Activated effector memory CD4-positive, alpha-beta T cell treated with anti-CD3 and anti-CD28 coated beads, Interleukin-2, amount 50 U/mL, for 16 hours (primary cell): ENCODE measurements around the gene ZCCHC7.
"Not testable (repeated sequence)": the region's sequence is repeated elsewhere in the genome, so short reads cannot be mapped to it uniquely, and the experiment has no call there.

ENCODE experiments used
- DNase-seq: peaks from one replicate; pipeline ENCODE4 v3.0.0-alpha.2; 2020

The ZCCHC7 gene

DNA sequence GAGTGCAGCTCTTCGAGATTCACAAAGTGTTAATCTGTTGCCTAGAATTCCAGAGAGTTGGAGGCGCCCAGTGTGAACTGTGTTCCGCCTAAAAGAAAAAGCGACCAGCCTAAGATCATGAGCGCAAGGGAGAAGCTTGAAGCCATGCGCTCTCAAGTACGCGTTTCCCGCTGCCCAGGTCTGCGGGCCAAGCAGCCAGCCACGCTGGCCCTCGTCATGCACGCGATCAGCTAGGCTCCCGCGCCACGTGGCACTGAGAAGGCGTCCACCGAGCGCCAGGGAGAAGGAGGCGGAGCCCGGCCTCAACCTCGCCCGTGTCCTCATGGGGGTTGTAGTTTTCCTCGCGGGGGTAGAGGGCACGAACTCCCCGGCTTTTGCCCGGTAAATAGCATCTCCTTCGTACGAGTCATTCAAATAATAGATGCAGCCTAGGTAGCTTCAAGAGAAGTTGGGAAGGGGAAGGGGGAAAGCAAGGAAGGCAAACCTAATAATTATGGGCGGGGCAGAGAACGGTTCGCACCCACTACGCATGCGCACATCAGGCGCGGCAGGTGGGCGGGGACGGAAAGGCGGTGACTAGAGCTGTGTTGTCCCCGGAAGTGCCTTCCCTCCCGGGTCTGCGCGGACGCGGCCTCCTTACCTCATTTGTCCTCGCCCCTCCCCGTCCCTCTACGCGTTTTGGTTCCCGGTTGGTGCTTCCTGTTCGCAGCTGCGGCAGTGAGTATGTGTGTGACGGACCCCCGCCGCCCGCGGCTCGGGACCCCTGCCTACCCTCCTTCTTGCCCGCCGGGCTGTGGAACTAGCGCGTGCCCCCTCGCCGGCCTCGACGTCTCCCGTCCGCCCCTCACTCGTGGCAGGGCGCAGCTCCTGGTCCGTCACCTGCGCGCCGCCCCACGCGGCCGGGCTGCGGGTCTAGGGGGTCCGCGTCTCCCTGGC lies at the start of gene ZCCHC7:
Gene ZCCHC7, plus strand, starts transcription at position 668 of the 936 bp plus-strand sequence.
- peak; percentile 99 for DNase-seq

DNA sequence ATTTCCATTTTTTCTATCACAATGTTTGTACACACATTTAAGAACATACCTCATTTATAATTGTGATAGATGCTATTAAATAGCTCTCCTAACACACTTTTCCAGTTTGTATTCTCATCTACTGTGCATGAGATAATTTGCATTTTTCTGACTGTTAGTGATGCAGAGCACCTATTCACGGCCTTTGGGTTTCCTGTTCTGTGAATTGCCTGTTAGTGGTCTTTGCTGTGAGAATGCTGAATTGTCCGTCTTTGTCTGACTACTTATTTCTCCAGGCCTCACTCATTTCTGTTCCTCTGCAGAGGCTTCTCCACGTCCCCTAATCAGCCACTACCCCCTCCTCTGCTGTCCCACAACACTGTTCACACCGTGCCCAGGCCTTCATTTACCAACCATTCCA lies 45.6 kb upstream of the ZCCHC7 start:
- not testable (repeated sequence) for DNase-seq

DNA sequence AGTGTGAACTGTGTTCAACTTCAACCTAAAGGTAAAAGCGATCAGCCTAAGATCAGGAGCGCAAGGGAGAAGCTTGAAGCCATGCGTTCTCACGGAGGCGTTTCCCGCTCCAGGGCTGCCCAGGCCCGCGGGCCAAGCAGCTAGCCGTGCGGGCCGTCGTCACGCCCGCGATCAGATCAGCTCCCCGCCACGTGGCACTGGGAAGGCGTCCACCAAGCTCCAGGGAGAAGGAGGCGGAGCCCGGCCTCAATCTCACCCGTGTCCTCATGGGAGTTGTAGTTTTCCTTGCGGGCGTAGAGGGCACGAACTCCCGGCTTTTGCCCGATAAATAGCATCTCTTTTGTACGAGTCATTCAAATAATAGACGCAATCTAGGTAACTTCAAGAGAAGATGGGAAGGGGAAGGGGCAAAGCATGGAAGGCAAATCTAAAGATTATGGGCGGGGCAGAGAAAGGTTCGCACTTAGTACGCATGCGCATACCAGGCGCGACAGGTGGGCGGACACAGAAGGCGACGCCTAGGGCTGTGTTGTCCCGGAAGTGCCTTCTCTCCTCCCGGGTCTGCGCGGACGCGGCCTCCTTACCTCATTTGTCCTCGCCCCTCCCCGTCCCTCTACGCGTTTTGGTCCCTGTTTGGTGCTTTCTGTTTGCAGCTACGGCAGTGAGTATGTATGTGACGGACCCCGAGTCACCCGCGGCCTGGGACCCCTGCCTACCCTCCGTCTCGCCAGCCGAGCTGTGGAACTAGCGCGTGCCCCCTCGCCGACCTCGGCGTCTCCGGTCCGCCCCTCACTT lies 40.8 kb upstream of the ZCCHC7 start:
- peak; percentile 97 for DNase-seq

DNA sequence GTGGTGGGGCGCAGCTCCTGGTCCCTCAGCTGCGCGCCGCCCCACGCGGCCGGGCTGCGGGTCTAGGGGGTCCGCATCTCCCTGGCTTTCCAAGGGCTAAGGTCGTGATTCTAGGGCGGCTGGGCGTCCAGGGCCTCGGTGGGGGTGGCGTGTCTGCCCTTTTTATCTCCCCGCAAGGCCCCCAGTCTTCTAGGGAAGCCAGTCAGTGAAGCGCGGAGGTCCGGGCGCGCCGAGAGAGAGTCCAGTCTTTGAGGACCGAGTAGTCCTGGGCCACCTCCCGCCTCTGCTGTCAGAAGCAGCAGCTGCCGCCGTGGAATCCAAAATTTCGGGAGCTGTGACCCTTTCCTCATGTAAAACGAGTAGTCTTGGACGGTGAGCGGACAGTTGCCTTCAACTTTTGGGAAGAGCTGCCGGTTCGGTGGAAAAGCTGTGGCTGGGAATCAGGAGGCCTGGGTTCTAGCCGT lies 40.2 kb upstream of the ZCCHC7 start:
- DNase-seq, result not testable (repeated sequence)

DNA sequence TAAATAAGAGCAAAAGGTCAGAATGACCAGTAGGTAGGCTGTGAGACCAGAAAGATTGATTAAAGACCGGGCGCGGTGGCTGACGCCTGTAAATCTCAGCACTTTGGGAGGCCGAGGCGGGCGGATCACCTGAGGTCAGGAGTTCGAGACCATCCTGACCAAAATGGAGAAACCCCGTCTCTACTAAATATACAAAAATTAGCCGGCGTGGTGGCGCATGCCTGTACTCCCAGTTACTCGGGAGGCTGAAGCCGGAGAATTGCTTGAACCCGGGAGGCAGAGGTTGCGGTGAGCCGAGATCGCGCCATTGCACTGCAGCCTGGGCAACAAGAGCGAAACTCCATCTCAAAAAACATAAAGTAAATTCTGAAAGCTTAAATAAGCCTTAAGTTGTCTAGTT lies 38.9 kb upstream of the ZCCHC7 start:
- DNase-seq, result not testable (repeated sequence)

DNA sequence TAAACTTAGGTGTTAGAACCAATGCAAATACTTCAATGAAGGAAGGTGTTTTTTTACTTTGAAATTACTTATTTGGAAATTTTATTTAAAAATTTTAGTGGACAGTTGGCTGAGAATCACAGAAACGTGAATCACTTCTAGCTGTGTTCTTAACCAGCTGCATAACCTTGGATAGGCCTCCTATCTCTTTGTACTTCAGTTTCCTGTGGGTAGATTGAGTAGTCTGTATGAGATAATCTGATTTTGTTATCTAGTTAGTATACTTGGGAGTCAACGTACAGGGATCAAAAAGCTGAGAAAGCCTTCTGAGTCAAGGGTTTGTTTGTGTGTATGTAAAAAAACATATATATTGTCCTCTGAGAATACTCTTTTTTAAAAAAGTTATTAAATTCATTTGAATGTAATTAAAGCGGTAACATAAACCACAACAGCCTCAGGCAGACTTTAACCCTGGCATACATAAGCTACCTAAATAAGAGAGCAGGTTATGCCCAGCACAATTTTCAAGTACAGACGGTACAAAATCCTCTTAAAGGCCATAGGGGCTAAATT lies 38.1 kb upstream of the ZCCHC7 start:
- no peak for DNase-seq

DNA sequence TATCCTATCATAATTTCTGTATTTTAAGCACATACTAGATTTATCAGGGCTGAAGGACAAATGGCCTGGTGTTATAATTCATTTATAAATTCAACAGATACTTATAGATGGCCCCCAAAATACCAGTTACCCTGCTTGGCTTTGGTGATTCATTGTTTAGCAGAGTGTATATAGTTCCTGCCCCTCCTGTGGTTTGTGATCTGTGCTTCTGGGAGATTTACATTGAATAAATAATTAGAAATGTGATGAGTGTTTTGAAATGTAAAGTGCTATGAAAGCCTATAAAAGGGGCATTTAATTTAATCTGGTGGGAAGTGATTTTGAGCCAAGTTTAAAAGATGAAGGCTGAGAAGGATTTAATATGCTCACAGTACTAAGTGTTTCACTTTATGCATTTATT lies 36.7 kb upstream of the ZCCHC7 start:
- DNase-seq, result no peak

DNA sequence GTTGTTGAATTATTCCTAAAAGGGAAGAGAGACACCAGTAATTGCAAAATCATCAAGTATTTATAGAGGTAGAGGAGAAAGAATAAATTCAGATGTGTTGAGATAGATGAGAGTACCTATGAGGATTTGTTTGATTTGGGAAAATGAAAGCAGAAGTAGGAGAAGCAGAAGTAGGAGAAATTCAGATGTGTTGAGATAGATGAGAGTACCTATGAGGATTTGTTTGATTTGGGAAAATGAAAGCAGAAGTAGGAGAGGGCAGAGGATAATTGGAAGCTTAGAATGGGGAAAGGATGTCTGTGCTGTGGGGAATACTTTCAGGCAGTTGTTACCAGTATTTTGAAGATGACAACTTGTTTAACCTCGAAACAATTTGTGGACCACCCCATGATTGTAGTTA lies 35.1 kb upstream of the ZCCHC7 start:
- DNase-seq, result no peak

DNA sequence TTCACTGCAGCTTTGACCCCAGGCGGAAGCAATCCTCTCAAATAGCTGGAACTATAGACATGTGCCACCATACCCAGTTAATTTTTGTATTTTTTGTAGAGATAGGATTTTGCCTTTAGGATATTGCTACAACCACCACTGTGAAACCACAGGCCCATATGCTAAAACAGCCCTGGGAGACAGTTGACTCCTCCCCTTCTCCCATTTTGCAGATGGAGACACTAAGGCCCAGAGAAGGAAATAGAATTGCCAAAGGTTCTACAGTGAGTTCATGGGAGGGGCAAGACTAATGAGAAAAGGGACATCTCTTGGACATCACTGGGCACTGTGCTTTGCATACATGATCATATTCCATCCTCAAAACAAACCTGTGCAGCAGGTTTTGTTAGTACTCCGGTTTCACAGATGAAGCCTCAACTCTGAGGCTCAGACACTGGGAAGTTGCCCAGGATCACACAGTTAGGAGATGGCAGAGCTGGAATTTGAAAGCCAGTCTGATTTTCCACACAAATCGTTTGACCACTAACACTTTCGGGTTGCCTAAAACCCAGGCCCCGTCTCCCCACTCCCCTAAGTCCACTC lies 27.6 kb upstream of the ZCCHC7 start:
- DNase-seq, result not testable (repeated sequence)

DNA sequence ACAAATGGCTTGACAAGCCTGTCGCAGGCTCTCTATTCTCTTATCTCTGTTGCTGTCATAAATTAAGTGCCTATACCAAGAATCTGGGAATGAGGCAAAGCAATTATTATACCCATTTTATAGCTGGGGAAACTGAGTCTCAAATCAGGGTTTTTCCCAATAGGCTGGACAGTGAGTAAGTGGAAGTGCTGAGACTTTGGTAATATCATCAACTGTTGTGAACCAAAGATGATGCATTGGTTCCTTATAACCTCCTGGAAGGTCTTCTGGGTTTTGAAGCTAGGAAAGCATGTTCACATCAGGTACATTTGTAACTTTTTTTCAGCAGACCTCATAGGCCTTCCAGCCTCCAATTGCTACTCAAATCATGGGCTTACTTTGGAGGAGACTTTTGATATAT lies 25.6 kb upstream of the ZCCHC7 start:
- DNase-seq, result no peak

DNA sequence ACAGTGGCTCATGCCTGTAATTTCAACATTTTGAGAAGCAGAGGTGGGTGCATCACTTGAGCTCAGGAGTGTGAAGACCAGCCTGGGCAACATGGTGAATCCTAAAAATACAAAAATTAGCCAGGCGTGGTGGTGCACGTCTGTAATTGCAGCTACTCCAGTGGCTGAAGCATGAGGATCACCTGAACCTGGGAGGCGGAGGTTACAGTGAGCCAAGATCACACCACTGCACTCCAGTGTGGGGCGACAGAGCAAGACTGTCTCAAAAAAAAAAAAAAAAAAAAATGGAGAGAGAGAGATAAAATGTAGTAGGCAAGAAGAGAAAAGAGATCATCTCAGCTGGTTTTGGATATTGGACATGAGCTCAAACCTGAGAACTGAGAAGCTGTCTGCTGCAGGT lies 23.7 kb upstream of the ZCCHC7 start:
- DNase-seq, result no peak

DNA sequence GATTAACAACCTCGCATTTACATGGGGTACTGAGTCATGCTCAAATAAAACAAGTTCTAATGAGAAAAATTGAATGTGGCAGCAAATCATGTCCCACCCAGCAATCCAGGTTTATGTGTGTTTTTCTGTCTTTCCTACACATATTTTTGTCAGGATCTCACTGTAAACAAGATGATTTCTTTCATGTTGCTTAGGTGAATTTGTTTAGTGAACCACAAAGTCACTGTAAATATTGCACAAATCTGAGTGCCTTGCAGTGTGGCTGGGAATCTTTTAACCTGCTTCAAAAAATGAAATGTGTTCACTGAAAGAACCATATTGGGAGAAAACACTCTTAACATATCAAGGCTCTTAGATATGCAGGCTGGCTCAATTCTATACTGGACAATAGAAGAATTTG lies 23.1 kb upstream of the ZCCHC7 start:
- DNase-seq, result no peak

DNA sequence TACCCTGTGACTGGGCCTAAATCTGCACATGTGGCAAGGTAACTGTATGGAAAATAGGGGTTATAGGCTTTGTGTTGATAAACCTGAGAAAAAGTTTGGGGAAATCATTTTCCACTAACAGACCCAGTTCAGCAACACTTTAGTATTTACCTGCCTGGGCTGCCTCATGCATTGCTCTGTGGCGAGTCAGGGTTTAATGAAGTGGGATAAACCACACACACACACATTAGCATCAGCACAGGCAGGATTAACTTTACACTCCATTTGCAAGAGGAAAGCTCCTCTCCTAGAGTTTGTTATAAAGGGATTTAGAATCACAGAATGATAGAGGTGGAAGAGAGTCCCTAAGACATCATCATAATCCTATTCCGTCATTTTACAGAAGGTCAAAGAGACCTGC lies 20.0 kb upstream of the ZCCHC7 start:
- no peak for DNase-seq

DNA sequence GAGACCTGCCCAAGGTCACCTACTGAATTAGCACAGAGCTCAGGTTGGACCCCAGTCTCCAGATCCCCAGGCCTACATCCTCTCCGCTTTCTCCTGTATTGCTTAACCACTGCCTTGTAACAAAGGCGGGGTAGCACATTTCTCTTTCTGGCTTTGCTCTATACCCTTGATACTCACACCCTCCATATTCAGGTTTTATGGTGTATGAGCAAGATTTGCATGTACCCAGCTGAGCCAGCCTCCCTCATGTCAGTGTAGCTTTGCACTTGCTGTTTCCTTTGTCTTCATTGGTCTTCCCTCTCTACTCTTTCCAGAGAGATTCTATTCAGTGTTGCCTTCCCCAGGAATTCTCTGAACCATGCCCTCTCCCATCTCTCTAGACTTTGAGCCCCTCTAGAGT lies 19.6 kb upstream of the ZCCHC7 start:
- DNase-seq, result no peak

DNA sequence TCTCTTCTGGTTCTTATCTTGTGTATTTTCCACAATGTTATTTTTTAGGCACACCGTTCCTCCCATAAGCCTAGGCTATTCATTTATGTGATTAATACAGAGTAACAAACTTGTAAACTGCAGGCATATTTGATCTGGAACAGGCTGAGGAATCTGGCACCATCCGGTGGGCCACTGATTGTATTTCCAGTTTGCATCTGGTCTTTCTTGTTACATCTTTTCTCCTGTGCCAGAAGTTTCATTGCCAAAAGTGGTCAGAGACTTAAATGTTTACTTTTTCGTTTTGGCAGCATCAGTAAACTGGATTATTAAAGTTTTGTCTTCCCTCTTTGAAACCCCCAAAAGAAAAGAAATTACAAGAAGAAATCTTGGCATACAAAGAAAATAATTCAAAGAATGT lies 17.9 kb upstream of the ZCCHC7 start:
- no peak for DNase-seq

DNA sequence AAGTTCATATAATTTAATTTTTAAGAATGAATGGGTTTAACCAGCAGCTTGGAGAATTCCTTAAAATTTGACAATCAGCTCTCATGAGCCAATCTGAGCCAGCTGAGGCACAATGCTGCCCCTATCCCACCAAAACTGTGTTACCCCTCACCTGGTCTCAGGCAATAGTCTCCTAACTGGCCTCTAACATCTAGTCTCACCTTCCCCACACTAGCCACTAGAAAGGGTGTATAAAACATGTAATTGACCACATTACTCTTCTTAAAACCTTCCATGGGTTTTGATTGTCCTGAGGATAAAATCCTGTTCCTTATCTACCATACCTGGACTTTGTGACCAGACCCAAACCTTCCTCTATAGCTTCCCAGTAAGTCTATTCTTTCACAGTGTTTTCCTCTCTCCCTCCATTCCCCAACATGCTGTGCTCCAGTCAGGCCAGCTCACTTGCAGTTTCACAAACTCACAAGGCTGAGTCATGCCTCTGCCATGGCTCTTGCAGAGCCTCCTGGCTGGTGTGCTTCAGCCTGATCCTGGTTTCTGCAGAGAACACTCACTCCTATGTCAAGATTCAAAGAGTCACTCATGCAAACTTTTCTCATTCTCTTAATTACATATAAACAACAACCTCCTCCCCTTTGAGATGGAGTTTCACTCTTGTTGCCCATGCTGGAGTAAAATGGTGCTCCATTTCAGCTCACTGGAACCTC lies 16.0 kb upstream of the ZCCHC7 start:
- no peak for DNase-seq

DNA sequence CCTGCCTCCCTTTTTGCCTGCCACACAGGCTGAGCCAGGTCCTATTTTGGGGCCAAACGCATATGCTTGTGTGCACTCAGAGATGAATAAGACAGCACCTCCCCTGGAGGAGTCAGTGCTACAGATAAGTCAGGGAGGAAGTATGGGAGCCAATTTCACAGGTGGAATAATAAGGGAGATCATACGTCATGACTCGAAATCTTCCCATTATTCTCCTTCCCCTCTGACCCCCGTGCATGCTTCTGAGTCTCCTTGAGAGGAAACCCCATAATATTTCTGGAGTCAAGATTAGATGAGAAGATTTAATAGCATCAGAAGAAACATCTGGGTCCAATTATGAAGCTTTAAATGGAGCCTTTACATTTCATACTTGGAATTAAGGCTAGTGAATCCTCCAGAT lies 15.1 kb upstream of the ZCCHC7 start:
- DNase-seq, result no peak

DNA sequence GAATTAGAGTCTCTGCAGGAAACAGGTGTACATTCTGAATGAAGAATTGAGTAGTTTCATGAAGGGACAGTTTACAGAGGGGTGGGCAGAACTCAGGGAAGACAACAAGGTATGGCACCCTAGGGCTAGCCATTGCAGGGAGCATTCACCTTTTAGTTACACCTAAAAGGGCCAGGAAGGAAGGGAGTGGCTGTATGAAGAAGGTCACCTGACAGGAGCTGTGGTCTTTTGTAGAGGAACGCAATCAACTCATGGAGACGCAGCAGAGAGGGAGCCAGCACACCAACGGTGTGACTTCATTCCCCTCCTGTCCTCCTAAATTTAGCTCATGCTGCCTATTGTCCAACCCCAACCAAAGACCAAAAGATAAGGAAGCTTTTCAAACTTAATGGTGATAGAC lies 12.7 kb upstream of the ZCCHC7 start:
- no peak for DNase-seq

DNA sequence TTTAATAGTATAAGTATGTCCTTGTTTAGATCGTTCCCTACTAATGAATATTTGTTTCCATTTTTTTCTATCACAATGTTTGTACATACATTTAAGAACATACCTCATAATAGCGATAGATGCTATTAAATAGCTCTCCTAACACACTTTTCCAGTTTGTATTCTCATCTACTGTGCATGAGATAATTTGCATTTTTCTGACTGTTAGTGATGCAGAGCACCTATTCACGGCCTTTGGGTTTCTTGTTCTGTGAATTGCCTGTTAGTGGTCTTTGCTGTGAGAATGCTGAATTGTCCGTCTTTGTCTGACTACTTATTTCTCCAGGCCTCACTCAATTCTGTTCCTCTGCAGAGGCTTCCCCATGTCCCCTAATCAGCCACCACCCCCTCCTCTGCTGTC lies 5.9 kb upstream of the ZCCHC7 start:
- not testable (repeated sequence) for DNase-seq

DNA sequence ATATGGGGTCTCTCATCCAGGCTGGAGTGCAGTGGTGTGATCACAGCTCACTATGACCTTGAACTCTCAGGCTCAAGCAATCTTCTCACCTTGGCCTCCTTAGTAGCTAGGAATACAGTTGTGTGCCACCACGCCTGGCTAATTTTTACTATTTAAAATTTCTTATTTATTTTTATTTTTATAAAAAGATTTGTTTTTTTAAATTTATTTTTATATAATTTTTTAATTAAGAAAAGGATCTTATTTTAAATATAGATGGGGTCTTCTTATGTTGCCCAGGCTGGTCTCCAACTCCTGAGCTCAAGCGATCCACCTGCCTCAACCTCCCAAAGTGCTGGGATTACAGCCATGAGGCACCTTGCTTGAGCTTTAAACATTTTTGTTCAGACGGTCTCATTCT lies 2.4 kb upstream of the ZCCHC7 start:
- DNase-seq, result no peak

DNA sequence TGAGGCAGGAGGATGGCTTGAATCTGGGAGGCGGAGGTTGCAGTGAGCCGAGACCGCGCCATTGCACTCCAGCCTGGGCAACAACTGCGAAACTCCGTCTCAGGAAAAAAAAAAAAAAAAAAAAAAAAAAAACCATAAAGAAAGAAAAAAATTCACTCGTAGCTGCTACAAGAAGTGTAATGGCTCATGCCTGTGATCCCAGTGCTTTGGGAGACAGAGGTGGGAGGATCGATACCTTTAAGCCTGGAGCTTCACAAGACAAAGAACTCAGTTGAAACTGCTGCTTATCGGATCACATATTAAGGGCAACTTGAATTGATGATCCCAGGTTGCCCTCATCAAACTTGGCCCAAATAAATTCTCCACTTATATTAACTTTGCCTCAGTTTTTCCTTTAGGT lies 1.0 kb upstream of the ZCCHC7 start:
- no peak for DNase-seq

DNA sequence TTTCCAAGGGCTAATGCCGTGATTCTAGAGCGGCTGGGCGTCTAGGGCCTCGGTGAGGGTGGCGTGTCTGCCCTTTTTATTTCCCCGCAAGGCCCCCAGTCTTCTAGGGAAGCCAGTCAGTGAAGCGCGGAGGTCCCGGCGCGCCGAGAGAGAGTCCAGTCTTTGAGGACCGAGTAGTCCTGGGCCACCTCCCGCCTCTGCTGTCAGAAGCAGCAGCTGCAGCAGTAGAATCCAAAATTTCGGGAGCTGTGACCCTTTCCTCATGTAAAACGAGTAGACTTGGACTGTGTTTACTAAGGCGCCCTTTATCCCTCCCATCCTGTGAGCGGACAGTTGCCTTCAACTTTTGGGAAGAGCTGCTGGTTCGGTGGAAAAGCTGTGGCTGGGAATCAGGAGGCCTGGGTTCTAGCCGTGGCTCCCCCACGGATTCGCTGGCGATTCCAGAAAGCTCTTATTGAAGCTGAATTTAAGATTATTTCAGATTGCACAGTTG lies 515 bp downstream of the ZCCHC7 start:
- not testable (repeated sequence) for DNase-seq
